Measurements from ENCODE around the gene KLHL2. TPM values are rescaled to one million over a fixed set of nuclear protein-coding genes. Genes with fewer than 3 reads are reported as not detected.

The KLHL2 gene
- total and polyA plus RNA-seq, 2 of the 13 experiments (the other 11 are each of a cell fraction or from before 2014, with no cell fraction given): 9.2 to 17.6 TPM

- TF ChIP-seq, protein P1, sequence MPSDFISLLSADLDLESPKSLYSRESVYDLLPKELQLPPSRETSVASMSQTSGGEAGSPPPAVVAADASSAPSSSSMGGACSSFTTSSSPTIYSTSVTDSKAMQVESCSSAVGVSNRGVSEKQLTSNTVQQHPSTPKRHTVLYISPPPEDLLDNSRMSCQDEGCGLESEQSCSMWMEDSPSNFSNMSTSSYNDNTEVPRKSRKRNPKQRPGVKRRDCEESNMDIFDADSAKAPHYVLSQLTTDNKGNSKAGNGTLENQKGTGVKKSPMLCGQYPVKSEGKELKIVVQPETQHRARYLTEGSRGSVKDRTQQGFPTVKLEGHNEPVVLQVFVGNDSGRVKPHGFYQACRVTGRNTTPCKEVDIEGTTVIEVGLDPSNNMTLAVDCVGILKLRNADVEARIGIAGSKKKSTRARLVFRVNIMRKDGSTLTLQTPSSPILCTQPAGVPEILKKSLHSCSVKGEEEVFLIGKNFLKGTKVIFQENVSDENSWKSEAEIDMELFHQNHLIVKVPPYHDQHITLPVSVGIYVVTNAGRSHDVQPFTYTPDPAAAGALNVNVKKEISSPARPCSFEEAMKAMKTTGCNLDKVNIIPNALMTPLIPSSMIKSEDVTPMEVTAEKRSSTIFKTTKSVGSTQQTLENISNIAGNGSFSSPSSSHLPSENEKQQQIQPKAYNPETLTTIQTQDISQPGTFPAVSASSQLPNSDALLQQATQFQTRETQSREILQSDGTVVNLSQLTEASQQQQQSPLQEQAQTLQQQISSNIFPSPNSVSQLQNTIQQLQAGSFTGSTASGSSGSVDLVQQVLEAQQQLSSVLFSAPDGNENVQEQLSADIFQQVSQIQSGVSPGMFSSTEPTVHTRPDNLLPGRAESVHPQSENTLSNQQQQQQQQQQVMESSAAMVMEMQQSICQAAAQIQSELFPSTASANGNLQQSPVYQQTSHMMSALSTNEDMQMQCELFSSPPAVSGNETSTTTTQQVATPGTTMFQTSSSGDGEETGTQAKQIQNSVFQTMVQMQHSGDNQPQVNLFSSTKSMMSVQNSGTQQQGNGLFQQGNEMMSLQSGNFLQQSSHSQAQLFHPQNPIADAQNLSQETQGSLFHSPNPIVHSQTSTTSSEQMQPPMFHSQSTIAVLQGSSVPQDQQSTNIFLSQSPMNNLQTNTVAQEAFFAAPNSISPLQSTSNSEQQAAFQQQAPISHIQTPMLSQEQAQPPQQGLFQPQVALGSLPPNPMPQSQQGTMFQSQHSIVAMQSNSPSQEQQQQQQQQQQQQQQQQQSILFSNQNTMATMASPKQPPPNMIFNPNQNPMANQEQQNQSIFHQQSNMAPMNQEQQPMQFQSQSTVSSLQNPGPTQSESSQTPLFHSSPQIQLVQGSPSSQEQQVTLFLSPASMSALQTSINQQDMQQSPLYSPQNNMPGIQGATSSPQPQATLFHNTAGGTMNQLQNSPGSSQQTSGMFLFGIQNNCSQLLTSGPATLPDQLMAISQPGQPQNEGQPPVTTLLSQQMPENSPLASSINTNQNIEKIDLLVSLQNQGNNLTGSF (CRISPR knock-in tag; IDR thresholded peaks at IDR 0.05): no peak
- TF ChIP-seq, protein P2, sequence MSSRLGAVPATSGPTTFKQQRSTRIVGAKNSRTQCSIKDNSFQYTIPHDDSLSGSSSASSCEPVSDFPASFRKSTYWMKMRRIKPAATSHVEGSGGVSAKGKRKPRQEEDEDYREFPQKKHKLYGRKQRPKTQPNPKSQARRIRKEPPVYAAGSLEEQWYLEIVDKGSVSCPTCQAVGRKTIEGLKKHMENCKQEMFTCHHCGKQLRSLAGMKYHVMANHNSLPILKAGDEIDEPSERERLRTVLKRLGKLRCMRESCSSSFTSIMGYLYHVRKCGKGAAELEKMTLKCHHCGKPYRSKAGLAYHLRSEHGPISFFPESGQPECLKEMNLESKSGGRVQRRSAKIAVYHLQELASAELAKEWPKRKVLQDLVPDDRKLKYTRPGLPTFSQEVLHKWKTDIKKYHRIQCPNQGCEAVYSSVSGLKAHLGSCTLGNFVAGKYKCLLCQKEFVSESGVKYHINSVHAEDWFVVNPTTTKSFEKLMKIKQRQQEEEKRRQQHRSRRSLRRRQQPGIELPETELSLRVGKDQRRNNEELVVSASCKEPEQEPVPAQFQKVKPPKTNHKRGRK (CRISPR knock-in tag; IDR thresholded peaks at IDR 0.05): no peak
- TF ChIP-seq ZKSCAN8 (CRISPR knock-in tag; IDR thresholded peaks at IDR 0.05; ENCODE audit: borderline replicate concordance) (no peak), SCMH1 (CRISPR knock-in tag; IDR thresholded peaks at IDR 0.05; ENCODE audit: borderline replicate concordance) (no peak), ZBTB10 (CRISPR knock-in tag; IDR thresholded peaks at IDR 0.05; ENCODE audit: borderline replicate concordance) (no peak), ZNF343 (CRISPR knock-in tag; IDR thresholded peaks at IDR 0.05) (no peak), ZMYM4 (CRISPR knock-in tag; IDR thresholded peaks at IDR 0.05) (no peak), LCORL (IDR thresholded peaks at IDR 0.05) (no peak), LCORL (CRISPR knock-in tag; IDR thresholded peaks at IDR 0.05) (no peak), NFYC (CRISPR knock-in tag; IDR thresholded peaks at IDR 0.05) (no peak)
Measured at GRCh38 chr4:165191348-165191656, 16.1 kb upstream of the KLHL2 start (continued).
